Esophagus muscularis mucosa (tissue), 4 donors: Measurements from ENCODE around the gene IQGAP1. TPM values are rescaled to one million over a fixed set of nuclear protein-coding genes. Genes with fewer than 3 reads are reported as not detected.

Experiments
- DNase-seq: peaks from one replicate; pipeline ENCODE4 v3.0.0-alpha.2; 2017; ENCODE audit errors: extremely low spot score
- H3K27ac ChIP-seq, 4 donors: fragments of 200-600 bp; sonication (generic); replicated peaks in 1 of 4; 1 replicate in 3 of 4; 2 replicates in 1 of 4; pipeline ENCODE4 v1.5.1; 2016 to 2019; ENCODE audit warnings: mild to moderate bottlenecking in 1 of 4
- H3K27me3 ChIP-seq, 4 donors: fragments of 200-600 bp; sonication (generic); one replicate each; pipeline versions ENCODE4 v1.5.1 to v1.6.0; 2016 to 2019
- H3K36me3 ChIP-seq, 4 donors: fragments of 200-600 bp; sonication (generic); one replicate each; pipeline ENCODE4 v1.5.1; 2016 to 2019
- H3K4me1 ChIP-seq, 4 donors: fragments of 200-600 bp; sonication (generic); one replicate each; pipeline ENCODE4 v1.5.1; 2016 to 2019
- H3K4me3 ChIP-seq, 4 donors: fragments of 200-600 bp; sonication (generic); 1 replicate in 2 of 4; 2 replicates in 2 of 4; pipeline ENCODE4 v1.5.1; 2016 to 2019; ENCODE audit warnings: mild to moderate bottlenecking in 4 of 4, moderate library complexity in 1 of 4
- H3K9me3 ChIP-seq, 4 donors: fragments of 200-600 bp; sonication (generic); 1 replicate in 3 of 4; 2 replicates in 1 of 4; pipeline ENCODE4 v1.5.1; 2016 to 2019
- CTCF ChIP-seq, 3 experiments: fragments of 200-600 bp in 2 of 3; fragments of 450-650 bp in 1 of 3; sonication (generic) in 2 of 3; IDR thresholded peaks; one replicate each; pipeline ENCODE4 v1.5.1; 2017 to 2019; ENCODE audit warnings: antibody characterized with exemption in 3 of 3, mild to moderate bottlenecking in 2 of 3, moderate library complexity in 1 of 3
- EP300 ChIP-seq: sonication (generic); formaldehyde crosslinking; IDR thresholded peaks from one replicate; pipeline ENCODE4 v1.6.1; 2017; ENCODE audit warnings: antibody characterized with exemption
- POLR2A ChIP-seq: fragments of 450-650 bp; IDR thresholded peaks from one replicate; pipeline ENCODE4 v1.6.1; 2017; ENCODE audit warnings: antibody characterized with exemption, moderate library complexity, mild to moderate bottlenecking, low read depth
- POLR2AphosphoS5 ChIP-seq, 2 donors: sonication (generic); formaldehyde crosslinking; IDR thresholded peaks; one replicate each; pipeline ENCODE4 v1.6.1; 2017; ENCODE audit warnings: antibody characterized with exemption in 2 of 2
- WGBS: methylation state at CpG from one replicate; pipeline ENCODE4 v1.1.5; 2018; 5-methylcytosine and 5-hydroxymethylcytosine counted together
- intact Hi-C: fragments of 100-400 bp; cut with DNase I; formaldehyde crosslinking; loops from one replicate; pipeline ENCODE4 v1.15.1; 2023
- total RNA-seq, 4 donors: library from RNA; depleted of rRNA; stranded (reverse); fragments of >200 nt; gene quantifications; one replicate each; pipeline versions ENCODE4 v1.1.0 to v1.2.1, GENCODE V29; 2016

The IQGAP1 gene
- total RNA-seq, 4 donors from 2014 or later: 212 to 293 (median 251) TPM

- Histone ChIP-seq H3K4me1 (peaks cover 9 to 14% (median 11%) of the 10 kb centered on the region in 4 donors), H3K36me3 (no peaks in the 10 kb centered on the region), H3K27ac (no peak overlapping the region), H3K9me3 (no peaks in the 10 kb centered on the region), H3K4me3 (no peak overlapping the region), H3K27me3 (no peaks in the 10 kb centered on the region)
- no peak for DNase-seq
- WGBS: 86% methylated on average over 9 of the region's 9 CpGs
- intact Hi-C loops: no loop called here
- TF ChIP-seq EP300: no peak
- no peak for TF ChIP-seq POLR2A
- no peak for TF ChIP-seq CTCF (IDR thresholded peaks at IDR 0.05)
- TF ChIP-seq POLR2AphosphoS5 (IDR thresholded peaks at IDR 0.05): no peak
These were observed 38.2 kb upstream of the IQGAP1 start for GRCh38 chr15:90349821-90350220.

- WGBS: 37% methylated on average over 20 of the region's 25 CpGs
- peak overlapping the region; percentile 73 to 97 (median 83) for H3K4me3 ChIP-seq
- DNase-seq: no peak
- H3K27me3 ChIP-seq: no peaks in the 10 kb centered on the region
- H3K36me3 ChIP-seq: peaks cover 0 to 5% (median 0%) of the 10 kb centered on the region in 4 donors
- TF ChIP-seq CTCF (IDR thresholded peaks at IDR 0.05): no peak
- no peak for TF ChIP-seq EP300
- TF ChIP-seq POLR2AphosphoS5 (IDR thresholded peaks at IDR 0.05): no peak
- TF ChIP-seq POLR2A: no peak
- no peaks in the 10 kb centered on the region for H3K9me3 ChIP-seq
- intact Hi-C loops: no loop called here
- H3K27ac ChIP-seq: peak overlapping the region in 1 of 4 donors; percentile 84
- H3K4me1 ChIP-seq: peaks cover 9 to 14% (median 11%) of the 10 kb centered on the region in 4 donors
These were observed 36.4 kb upstream of the IQGAP1 start for GRCh38 chr15:90351479-90352106.

GRCh38 chr15:90352107-90352893 is 35.7 kb upstream of the IQGAP1 start, which contains the start of gene ZNF774:
Gene ZNF774, plus strand, starts transcription at chr15:90352284. Its CDS starts 2,377 bp downstream, at chr15:90354661.
- peaks cover 0 to 12% (median 0%) of the 10 kb centered on the region in 4 donors for H3K36me3 ChIP-seq
- no peaks in the 10 kb centered on the region for H3K27me3 ChIP-seq
- 3% methylated on average over 23 of the region's 53 CpGs for WGBS
- H3K27ac ChIP-seq: peak within 1 kb of the TSS; percentile 58 to 84 (median 73)
- TF ChIP-seq EP300: no peak
- TF ChIP-seq POLR2A: peak; percentile 77
- peak in 1 of 3 experiments; percentile 2 for TF ChIP-seq CTCF (IDR thresholded peaks at IDR 0.05)
- TF ChIP-seq POLR2AphosphoS5 (IDR thresholded peaks at IDR 0.05): peak; percentile 77 to 78
- H3K4me1 ChIP-seq: peaks cover 9 to 14% (median 11%) of the 10 kb centered on the region in 4 donors
- peak; percentile 96 for DNase-seq
- intact Hi-C loops: no loop called here
- no peaks in the 10 kb centered on the region for H3K9me3 ChIP-seq
- peak within 1 kb of the TSS; percentile 73 to 97 (median 83) for H3K4me3 ChIP-seq

GRCh38 chr15:90354986-90355385 is 33.1 kb upstream of the IQGAP1 start:
- peaks cover 9 to 14% (median 11%) of the 10 kb centered on the region in 4 donors for H3K4me1 ChIP-seq
- no peak for TF ChIP-seq POLR2A
- TF ChIP-seq CTCF (IDR thresholded peaks at IDR 0.05): no peak
- no peak for TF ChIP-seq EP300
- no peak for TF ChIP-seq POLR2AphosphoS5 (IDR thresholded peaks at IDR 0.05)
- no peak overlapping the region for H3K4me3 ChIP-seq
- peaks cover 0 to 12% (median 0%) of the 10 kb centered on the region in 4 donors for H3K36me3 ChIP-seq
- DNase-seq: no peak
- no peaks in the 10 kb centered on the region for H3K27me3 ChIP-seq
- no peak overlapping the region for H3K27ac ChIP-seq
- intact Hi-C loops: no loop called here
- WGBS: 97% methylated on average over 2 of the region's 2 CpGs
- H3K9me3 ChIP-seq: no peaks in the 10 kb centered on the region
